ENCODE measurements around the gene RALGPS1.
"Not testable (repeated sequence)": the region's sequence is repeated elsewhere in the genome, so short reads cannot be mapped to it uniquely, and the experiment has no call there.

Gene RALGPS1

GRCh38 chr9:127014910-127015540 is 100.4 kb downstream of the RALGPS1 start:
- no peak for DNase-seq (ENCODE audit: low read depth in 2 of 2)
- TF ChIP-seq CTCF (IDR thresholded peaks at IDR 0.05; ENCODE audit: low read depth, low read length): no peak
- no peak overlapping the region for H3K4me3 ChIP-seq (replicated peaks in 1 of 2; ENCODE audit: low read depth in 2 of 2, low read length in 2 of 2)

GRCh38 chr9:127015921-127016512 is 101.4 kb downstream of the RALGPS1 start:
- no peak overlapping the region for H3K4me3 ChIP-seq (replicated peaks in 1 of 2; ENCODE audit: low read depth in 2 of 2, low read length in 2 of 2)
- no peak for TF ChIP-seq CTCF (IDR thresholded peaks at IDR 0.05; ENCODE audit: low read depth, low read length)
- DNase-seq (ENCODE audit: low read depth in 2 of 2): no peak

GRCh38 chr9:127017979-127018378 is 103.4 kb downstream of the RALGPS1 start:
- DNase-seq (ENCODE audit: low read depth in 2 of 2): not testable (repeated sequence)

GRCh38 chr9:127018935-127019334 is 104.4 kb downstream of the RALGPS1 start:
- DNase-seq (ENCODE audit: low read depth in 2 of 2): peak; percentile 64 to 67
- no peak for TF ChIP-seq CTCF (IDR thresholded peaks at IDR 0.05; ENCODE audit: low read depth, low read length)
- no peak overlapping the region for H3K4me3 ChIP-seq (replicated peaks in 1 of 2; ENCODE audit: low read depth in 2 of 2, low read length in 2 of 2)

More at GRCh38 chr9:127017979-127018378, 103.4 kb downstream of the RALGPS1 start:
- H3K4me3 ChIP-seq (replicated peaks in 1 of 2; ENCODE audit: low read depth in 2 of 2, low read length in 2 of 2): not testable (repeated sequence)

GRCh38 chr9:127020036-127020801 is 105.6 kb downstream of the RALGPS1 start:
- no peak for TF ChIP-seq CTCF (IDR thresholded peaks at IDR 0.05; ENCODE audit: low read depth, low read length)
- DNase-seq (ENCODE audit: low read depth in 2 of 2): no peak
- no peak overlapping the region for H3K4me3 ChIP-seq (replicated peaks in 1 of 2; ENCODE audit: low read depth in 2 of 2, low read length in 2 of 2)

- TF ChIP-seq CTCF (IDR thresholded peaks at IDR 0.05; ENCODE audit: low read depth, low read length): no peak
- H3K4me3 ChIP-seq (replicated peaks in 1 of 2; ENCODE audit: low read depth in 2 of 2, low read length in 2 of 2): no peak overlapping the region
- no peak for DNase-seq (ENCODE audit: low read depth in 2 of 2)
These were observed 106.2 kb downstream of the RALGPS1 start for GRCh38 chr9:127020802-127021078.

- DNase-seq (ENCODE audit: low read depth in 2 of 2): peak; percentile 98 to 100
- no peak for TF ChIP-seq CTCF (IDR thresholded peaks at IDR 0.05; ENCODE audit: low read depth, low read length)
- H3K4me3 ChIP-seq (replicated peaks in 1 of 2; ENCODE audit: low read depth in 2 of 2, low read length in 2 of 2): no peak overlapping the region
These were observed 107.2 kb downstream of the RALGPS1 start for GRCh38 chr9:127021664-127022363.
